Measurements from ENCODE around the gene PHF8. TPM values are rescaled to one million over a fixed set of nuclear protein-coding genes. Genes with fewer than 3 reads are reported as not detected.

The PHF8 gene
- total RNA-seq, 4 donors from 2014 or later = 34.9 to 63.1 (median 60.5) TPM

- Histone ChIP-seq H3K4me3 (no peak overlapping the region), H3K9me3 (no peaks in the 10 kb centered on the region), H3K27me3 (no peaks in the 10 kb centered on the region), H3K36me3 (peaks cover 0 to 41% (median 0%) of the 10 kb centered on the region in 3 donors), H3K4me1 (no peaks in the 10 kb centered on the region), H3K27ac (no peak overlapping the region)
- 72 to 82% methylated on average over 3 to 4 of the region's 4 CpGs for WGBS, 2 donors
- no peak for DNase-seq (ENCODE audit: low spot score in 2 of 2)
- TF ChIP-seq EP300 (IDR thresholded peaks at IDR 0.05) (no peak), CTCF (IDR thresholded peaks at IDR 0.05) (no peak), POLR2A (IDR thresholded peaks at IDR 0.05) (no peak)
These were observed 43.4 kb upstream of the PHF8 start for GRCh38 chrX:54087661-54088060.

DNA sequence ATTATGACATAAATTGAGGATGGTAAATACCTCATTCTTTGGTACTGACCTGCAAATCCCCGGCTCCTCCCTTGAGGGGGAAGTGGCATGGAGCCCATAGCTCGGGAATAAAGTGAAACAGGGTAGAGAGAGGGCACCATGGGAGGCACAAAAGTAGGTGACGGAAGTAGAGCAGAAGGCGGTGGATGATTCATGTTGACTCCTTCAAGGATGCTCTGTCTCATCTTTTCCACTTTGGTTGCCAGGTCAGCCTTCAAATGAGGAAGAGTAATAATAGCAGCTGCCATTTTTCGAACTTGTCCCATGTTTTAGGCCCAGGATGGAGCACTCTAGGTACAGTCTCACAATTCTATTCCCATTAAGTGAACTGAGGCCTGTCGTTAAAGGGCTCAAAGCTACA is 41.4 kb upstream of the PHF8 start:
- Histone ChIP-seq H3K27ac (no peak overlapping the region), H3K9me3 (no peaks in the 10 kb centered on the region), H3K36me3 (peaks cover 0 to 52% (median 0%) of the 10 kb centered on the region in 3 donors), H3K27me3 (no peaks in the 10 kb centered on the region), H3K4me1 (no peaks in the 10 kb centered on the region), H3K4me3 (no peak overlapping the region)
- TF ChIP-seq EP300 (IDR thresholded peaks at IDR 0.05) (no peak), CTCF (IDR thresholded peaks at IDR 0.05) (no peak), POLR2A (IDR thresholded peaks at IDR 0.05) (no peak)
- DNase-seq (ENCODE audit: low spot score in 2 of 2) = no peak
- 80 to 94% methylated on average over 6 of the region's 6 CpGs for WGBS, 2 donors

GRCh38 chrX:54076903-54077302 is 32.6 kb upstream of the PHF8 start:
- no peak overlapping the region for H3K4me3 ChIP-seq
- no peak overlapping the region for H3K27ac ChIP-seq
- no peaks in the 10 kb centered on the region for H3K9me3 ChIP-seq
- TF ChIP-seq CTCF (IDR thresholded peaks at IDR 0.05) = no peak
- TF ChIP-seq EP300 (IDR thresholded peaks at IDR 0.05) = no peak
- no peak for TF ChIP-seq POLR2A (IDR thresholded peaks at IDR 0.05)
- no peak for DNase-seq (ENCODE audit: low spot score in 2 of 2)
- H3K36me3 ChIP-seq = peaks cover 0 to 76% (median 0%) of the 10 kb centered on the region in 3 donors
- no peaks in the 10 kb centered on the region for H3K4me1 ChIP-seq
- WGBS, 2 donors = 90 to 93% methylated on average over 2 of the region's 2 CpGs
- H3K27me3 ChIP-seq = no peaks in the 10 kb centered on the region

GRCh38 chrX:54074826-54075225 is 30.6 kb upstream of the PHF8 start:
- no peak for DNase-seq (ENCODE audit: low spot score in 2 of 2)

GRCh38 chrX:54067766-54068165 is 23.5 kb upstream of the PHF8 start:
- no peak overlapping the region for H3K4me3 ChIP-seq
- no peak for DNase-seq (ENCODE audit: low spot score in 2 of 2)
- no peaks in the 10 kb centered on the region for H3K27me3 ChIP-seq
- no peak overlapping the region for H3K27ac ChIP-seq
- no peaks in the 10 kb centered on the region for H3K4me1 ChIP-seq
- peaks cover 0 to 14% (median 0%) of the 10 kb centered on the region in 3 donors for H3K36me3 ChIP-seq
- WGBS, 2 donors = 48 to 96% methylated on average over 2 of the region's 2 CpGs
- H3K9me3 ChIP-seq = no peaks in the 10 kb centered on the region
- TF ChIP-seq POLR2A (IDR thresholded peaks at IDR 0.05) = no peak
- TF ChIP-seq EP300 (IDR thresholded peaks at IDR 0.05) = no peak
- TF ChIP-seq CTCF (IDR thresholded peaks at IDR 0.05) = no peak

More at GRCh38 chrX:54074826-54075225, 30.6 kb upstream of the PHF8 start:
- H3K27me3 ChIP-seq = no peaks in the 10 kb centered on the region
- no peak overlapping the region for H3K27ac ChIP-seq
- H3K4me3 ChIP-seq = no peak overlapping the region
- TF ChIP-seq POLR2A (IDR thresholded peaks at IDR 0.05) (no peak), CTCF (IDR thresholded peaks at IDR 0.05) (no peak), EP300 (IDR thresholded peaks at IDR 0.05) (no peak)
- H3K9me3 ChIP-seq = no peaks in the 10 kb centered on the region
- 87 to 96% methylated on average over 4 to 6 of the region's 6 CpGs for WGBS, 2 donors
- H3K36me3 ChIP-seq = peaks cover 0 to 60% (median 0%) of the 10 kb centered on the region in 3 donors
- H3K4me1 ChIP-seq = no peaks in the 10 kb centered on the region

Data from tibial nerve (tissue), 4 donors.